ENCODE data around the gene XRN2.

GRCh38 chr20:21357844-21358243, 54.7 kb downstream of the XRN2 start:
- TF ChIP-seq CTCF (IDR thresholded peaks at IDR 0.05) (no peak), POLR2A (IDR thresholded peaks at IDR 0.05) (no peak)

All from adrenal gland (tissue), 5 donors.